Hippocampal formation (tissue), 2 donors: ENCODE data around the gene GRM1.

Experiments used
- DNase-seq, 2 donors: peaks; one replicate each; lab custom pipeline; 2025; lab: John Stamatoyannopoulos, UW

Gene GRM1

DNA sequence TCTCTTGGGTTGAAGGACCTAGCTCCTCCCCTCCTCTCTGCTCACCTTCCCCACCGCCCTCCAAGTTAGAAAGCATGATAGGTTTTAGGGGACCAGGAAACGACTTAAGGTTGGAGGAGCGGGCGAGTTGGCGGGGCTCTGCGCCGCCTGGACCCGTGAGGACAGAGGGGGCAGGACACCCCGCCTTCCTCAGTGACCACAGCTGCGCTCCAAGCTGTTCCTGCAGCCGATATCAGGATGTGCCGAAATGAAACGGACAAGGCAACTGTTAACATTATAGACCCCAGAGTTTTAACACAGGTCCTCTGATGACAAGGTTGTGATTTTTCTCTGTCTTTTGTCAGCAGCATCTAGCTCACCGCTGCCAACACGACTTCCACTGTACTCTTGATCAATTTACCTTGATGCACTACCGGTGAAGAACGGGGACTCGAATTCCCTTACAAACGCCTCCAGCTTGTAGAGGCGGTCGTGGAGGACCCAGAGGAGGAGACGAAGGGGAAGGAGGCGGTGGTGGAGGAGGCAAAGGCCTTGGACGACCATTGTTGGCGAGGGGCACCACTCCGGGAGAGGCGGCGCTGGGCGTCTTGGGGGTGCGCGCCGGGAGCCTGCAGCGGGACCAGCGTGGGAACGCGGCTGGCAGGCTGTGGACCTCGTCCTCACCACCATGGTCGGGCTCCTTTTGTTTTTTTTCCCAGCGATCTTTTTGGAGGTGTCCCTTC lies at the start of gene GRM1:
TSS of gene GRM1 (plus strand) at position 212 of the 722 bp plus-strand sequence. CDS start at position 668, 456 bp downstream.
- DNase-seq: no peak

DNA sequence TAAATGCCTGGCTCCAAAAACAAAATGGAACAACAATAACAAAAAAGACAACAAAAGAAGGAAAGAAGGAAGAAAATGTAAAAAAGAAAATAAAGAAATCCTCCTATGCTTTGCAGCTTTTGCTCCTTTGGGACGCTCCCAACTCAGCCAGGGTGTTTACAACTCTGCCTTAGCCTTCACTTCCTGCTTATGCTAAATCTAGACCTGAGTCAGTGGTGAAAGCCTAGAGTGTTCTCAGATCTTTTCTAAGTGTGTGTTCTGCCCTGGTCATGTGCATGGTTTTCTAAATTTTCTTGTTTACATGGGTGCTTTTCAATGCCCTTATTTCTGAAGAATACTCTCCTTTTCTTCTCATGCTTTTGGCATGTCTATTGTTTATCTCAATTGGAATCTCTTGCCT lies 19.5 kb upstream of the GRM1 start:
- no peak for DNase-seq

DNA sequence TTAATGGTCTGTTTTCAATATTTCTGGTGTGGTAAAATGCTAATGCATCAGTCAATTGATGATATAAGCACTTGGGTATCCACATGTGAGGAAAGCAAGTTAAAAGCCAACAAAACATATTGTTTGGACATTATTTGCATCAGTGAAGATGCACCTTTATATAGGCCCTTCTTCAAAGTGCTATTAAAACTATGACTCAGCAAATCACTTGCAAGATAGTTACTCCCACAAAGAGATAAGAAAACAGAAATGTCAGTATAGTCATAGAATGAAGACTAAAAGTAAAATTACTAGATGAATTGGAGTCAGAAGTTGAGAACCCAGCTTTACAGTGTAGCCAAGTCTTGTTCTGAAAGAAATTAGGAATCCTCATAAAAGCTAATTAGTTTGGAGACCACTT lies 14.6 kb upstream of the GRM1 start:
- no peak for DNase-seq

DNA sequence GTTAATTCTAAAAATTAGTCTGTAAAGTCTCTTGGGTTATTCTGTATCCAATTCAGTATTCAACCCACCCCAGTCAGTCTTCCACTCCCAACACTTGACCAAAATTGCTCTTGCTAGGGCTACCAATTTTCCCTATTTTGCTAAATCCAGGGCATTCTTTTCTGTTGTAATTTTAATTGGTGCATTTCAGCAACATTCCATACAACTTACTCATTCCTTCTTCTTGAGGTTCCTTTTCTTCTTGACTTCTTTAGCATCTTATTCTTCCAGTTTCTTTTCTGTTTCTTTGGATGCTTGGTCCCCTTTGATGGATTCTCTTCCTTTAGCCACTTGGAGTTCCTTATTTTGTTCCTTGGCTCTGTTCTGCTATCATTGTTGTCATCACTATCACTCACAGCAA lies 11.2 kb upstream of the GRM1 start:
- no peak for DNase-seq

DNA sequence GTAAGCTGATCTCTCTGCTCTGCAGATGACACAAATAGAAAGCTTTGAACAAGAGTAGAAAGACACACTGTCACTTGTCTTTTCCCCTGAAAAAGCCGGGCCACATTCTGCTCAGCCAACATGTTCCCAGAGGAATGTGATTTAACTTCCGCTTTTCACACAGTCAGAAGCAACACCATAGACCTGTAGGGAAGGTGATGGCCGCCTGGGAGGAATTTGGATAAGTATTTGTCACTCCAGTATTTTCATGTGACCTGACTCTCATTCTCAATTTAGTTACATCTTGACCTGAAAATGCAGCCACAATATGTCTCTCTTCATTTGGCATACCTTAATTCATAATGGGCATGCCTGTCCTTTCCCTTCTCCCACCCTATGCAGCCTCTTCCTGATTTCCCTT lies 2.0 kb upstream of the GRM1 start:
- DNase-seq: no peak

DNA sequence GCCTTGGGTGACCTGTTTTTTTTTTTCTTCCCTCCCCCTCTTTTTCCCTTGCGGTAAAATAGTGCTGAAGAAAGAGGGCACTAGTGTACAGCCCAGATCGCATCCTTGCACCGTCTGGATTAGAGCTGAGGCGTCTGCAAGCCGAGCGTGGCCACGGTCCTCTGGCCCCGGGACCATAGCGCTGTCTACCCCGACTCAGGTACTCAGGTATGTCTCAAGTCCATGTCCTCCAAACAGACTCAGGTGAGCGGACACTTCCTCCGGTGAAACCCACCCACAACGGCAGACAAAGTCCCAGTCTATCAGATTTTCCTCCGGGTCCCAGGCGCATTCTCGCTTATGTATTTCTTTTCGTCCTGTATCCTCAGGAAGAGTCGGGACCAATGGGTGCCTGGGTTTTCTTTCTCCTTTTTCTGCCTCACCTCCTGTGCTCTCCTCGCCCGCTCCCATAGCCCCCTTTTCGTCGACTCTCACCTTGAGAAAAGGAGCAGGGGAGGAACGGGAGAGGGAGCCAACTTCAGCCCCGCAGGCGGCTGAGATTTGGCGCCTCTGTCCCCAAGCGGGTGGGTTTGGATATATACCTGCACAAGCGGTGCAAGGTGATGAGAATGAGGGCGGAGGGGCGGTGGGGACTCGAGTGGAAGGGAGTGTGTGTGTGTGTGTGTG lies 1.1 kb upstream of the GRM1 start:
- DNase-seq: peak in 1 of 2 donors; percentile 25

DNA sequence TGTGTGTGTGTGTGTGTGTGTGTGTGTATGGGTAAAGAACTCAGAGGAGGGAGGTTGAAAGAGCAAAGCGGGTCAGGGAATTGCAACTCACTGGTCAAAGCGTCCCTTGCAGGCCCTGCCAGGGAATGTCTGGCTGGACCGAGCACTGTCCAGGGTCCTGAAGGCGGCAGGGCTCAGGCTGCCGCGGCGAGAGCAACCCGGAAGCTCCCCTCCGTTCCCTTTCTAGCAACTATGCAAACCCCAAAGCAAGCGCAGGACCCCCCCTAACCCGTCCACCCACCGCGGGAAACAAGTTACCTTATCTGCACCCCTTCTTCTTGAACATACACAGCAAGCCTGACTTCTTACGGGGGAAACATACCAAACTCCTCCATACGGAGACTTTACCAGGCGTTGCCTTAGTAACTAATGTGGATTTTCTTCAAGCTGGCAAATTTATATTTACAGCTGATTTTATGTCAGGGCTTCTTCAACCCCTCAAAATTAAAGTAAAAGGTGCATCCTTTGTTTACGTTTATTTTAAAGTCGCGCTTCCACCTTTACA lies 538 bp upstream of the GRM1 start:
- DNase-seq: peak in 1 of 2 donors; percentile 17

DNA sequence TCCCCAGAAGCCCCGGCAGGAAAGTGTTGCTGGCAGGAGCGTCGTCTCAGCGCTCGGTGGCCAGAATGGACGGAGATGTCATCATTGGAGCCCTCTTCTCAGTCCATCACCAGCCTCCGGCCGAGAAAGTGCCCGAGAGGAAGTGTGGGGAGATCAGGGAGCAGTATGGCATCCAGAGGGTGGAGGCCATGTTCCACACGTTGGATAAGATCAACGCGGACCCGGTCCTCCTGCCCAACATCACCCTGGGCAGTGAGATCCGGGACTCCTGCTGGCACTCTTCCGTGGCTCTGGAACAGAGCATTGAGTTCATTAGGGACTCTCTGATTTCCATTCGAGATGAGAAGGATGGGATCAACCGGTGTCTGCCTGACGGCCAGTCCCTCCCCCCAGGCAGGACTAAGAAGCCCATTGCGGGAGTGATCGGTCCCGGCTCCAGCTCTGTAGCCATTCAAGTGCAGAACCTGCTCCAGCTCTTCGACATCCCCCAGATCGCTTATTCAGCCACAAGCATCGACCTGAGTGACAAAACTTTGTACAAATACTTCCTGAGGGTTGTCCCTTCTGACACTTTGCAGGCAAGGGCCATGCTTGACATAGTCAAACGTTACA lies 817 bp downstream of the GRM1 start:
- DNase-seq: no peak

DNA sequence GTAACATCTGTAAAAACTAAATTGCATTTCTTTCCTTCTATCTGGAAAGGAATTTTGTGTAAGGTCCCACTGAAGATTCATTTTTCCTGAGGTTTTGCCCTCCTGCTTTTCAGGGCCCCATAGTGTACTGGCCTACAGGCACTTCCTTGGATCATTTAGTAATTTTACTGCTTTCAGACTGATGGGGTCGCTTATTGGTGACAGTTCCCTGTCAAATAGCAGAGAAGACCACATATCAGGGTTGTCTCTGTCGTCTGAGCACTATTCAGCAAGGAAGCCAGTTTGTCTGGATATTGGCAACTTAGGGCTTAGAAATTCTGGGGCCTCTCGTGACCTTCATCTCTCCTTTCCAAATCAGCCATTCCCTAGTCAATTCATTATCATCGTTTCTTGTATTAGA lies 3.5 kb downstream of the GRM1 start:
- no peak for DNase-seq

DNA sequence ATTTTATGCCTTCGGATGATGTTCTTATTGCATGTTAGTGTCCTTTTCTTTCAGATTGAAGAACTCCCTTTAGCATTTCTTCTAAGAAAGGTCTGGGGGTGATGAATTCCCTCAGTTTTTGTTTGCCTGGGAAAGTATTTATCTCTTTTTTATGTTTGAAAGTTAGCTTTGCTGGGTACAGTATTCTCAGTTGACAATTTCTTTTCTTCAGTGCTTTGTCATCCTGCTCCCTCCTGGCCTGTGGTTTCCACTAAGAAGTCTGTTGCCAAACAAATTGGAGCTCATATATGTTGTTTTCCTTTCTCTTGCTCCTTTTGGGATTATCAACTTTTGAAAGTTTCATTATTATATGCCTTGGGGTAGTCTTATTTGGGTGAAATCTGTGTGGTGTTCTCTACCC lies 11.5 kb downstream of the GRM1 start:
- DNase-seq: no peak

DNA sequence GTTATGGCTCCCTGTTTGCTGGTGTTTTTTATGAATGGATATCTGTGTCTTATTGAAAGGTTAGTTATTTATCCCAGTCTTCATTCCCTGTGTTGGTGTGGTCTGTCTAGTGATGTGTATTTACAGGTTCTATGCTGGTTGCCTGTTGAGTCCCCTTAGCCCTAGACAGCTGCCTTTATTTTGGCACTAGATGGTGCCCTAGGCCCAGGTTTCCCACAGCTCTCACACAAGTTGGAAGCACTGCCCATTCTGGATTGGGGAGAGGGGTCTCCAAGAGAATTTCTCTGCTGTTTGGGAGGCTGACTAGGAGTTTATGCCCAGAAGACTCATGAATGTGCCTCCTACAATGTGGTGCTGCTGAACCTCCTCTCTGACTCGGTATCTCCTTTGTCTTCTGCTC lies 12.4 kb downstream of the GRM1 start:
- no peak for DNase-seq

DNA sequence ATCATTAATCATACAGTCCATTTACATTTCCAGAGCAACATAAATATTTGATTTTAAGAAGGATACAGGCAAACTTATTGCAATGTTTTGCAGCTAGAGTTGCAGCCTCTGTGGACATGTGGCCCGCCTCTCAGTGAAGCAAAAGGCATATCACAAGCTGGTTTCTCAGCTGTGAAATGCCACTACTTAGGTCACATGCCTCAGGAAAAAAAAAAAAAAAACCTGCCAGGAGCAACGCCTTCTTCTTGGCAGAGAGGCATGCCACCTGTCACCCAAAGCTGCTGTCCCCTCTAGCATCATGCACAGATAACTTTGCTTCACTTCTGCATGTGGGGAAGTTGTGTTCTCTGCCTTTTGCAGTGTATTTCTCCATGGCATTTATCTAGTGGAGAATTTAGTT lies 18.5 kb downstream of the GRM1 start:
- peak in 1 of 2 donors; percentile 49 for DNase-seq

DNA sequence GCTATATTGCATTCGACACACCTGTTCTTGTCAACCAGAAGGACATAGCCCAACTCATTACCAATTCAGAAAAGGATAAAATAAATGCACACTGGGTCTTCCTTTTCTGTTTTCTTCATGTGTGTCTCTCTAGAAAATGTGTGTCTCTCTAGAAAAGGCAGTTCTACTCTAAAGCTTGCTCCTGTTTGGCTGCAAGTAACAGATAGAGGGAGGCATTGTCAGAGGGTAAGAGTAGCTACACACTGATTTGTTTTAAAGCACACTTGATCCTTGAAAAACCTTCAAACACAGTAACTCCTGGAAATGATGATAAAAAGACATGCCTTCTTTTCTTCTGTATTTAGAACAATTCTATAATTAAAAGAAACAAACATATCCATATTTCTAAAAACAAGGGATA lies 21.3 kb downstream of the GRM1 start:
- no peak for DNase-seq

DNA sequence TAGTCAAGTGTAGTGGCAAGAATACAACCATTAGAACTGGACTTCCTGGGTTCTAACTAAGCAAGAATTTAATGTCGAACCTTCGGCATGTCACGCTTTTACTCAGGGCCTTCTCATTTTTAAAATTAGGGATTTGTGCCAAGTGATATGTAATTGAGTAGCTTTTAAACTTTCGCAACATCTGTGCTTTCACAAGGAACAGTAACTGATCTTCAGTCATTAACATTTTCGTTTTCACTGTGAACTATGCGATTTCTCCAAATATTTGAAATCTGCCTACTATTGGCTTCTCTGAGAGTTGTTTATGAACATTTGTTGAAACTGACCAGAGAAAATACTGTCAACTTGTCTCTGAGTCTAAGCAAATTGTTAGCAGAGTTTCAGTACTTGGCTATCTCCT lies 27.6 kb downstream of the GRM1 start:
- no peak for DNase-seq

DNA sequence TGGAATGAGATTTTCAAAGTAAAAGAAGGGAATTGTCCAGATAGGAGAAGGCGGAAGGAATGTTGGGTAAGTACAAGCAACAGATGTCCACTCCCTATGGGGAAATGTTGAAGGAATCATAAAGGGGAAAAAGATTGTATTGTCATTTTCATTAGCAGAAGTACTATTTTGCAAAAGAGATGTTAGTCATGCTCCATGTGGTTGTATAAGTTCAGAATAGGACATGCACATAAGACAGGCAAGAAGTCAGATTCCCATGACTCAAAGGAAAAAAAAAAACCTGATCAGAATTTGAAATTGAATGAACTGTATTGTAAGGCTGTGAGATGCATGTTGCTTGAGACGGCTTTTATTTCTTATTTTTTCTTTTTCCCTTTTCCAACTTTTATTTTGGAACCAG lies 36.8 kb downstream of the GRM1 start:
- DNase-seq: no peak

DNA sequence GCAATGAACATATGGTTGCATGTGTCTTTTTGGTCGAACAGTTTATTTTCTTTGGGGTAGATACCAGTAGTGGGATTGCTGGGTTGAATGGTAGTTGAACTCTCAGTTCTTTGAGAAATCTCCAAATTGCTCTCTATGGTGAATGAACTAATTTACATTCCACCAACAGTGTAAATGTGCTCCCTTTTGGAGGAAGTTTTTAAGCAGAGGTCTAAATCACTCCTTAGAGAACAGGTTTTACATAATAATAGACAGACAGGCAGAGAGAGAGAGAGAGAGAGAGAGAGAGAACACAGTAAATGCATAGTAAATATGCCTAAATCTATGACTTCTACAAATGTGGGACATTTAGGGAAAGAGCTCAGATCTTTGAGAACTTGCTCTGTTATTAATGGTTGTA lies 37.6 kb downstream of the GRM1 start:
- DNase-seq: no peak

DNA sequence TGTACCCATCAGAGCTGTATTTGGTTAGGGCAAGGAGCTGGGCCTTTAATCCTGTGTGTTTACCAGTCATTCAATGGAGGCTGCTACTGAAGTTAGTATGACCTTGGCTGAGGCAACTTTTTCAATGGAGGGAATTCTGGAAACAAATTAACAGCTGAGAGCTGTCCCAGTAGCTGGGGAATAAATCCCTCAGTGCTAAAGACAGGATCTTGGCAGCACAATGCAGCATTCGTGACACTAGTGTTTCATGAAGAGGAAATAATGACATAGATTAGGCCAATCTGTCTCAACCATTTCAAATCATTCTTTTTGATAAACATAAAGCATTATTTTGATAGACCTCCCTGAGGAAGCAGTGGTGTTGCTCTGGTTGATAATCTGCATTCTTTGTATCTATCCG lies 42.9 kb downstream of the GRM1 start:
- no peak for DNase-seq

DNA sequence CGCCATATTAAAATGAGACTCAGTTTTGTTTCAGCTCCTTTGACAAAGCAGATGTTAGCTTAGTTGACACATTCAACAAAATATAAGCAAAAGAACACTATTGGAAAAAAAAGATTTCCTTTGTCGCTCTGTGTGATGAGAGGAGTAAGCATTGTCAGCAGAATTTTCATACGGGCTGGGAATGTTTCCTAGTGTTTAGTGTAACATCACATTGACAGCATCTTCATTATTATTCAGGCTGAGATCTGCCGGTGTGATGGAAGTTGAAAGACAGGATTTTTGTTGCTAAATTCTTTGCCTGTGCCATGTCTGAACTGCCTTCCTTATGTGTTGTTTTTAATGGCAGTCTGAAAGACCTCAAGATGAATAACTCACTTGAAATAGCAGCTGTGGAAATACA lies 49.1 kb downstream of the GRM1 start:
- DNase-seq: no peak

DNA sequence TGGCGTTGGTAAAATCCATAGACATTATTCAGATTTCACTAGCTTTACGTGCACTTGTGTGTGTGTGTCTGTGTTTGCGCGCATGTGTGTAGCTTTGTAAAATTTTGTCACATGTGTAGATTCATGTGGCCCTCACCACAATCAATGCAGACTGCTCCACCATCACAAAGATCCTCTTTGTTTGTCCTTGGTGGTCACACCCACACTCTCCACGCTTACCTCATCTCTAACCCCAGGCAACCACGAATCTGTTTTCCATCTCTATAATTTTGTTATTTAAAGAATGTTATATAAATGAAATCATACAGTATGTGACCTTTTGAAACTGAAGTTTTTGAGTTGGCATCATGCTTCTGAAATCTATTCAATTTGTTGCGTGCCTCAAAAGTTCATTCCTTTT lies 58.5 kb downstream of the GRM1 start:
- no peak for DNase-seq

DNA sequence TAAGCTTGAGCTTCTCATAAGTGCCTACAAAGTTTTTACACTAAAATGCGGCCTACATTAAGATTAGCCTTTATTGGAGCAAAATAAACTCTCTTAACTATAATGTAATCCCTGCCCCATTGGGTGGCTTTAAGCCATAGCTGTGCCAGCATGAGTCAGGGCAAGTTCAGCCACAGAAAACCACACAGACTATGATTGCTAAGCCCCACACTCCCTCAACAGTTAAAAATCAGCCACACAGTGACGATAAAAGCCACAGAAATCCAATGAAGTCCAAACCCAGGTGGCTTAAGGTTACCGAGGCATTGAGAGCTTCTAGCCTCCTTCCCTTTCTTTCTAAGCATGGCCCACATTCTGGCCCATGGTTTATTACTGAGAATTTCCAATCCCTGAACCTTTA lies 61.6 kb downstream of the GRM1 start:
- DNase-seq: no peak

DNA sequence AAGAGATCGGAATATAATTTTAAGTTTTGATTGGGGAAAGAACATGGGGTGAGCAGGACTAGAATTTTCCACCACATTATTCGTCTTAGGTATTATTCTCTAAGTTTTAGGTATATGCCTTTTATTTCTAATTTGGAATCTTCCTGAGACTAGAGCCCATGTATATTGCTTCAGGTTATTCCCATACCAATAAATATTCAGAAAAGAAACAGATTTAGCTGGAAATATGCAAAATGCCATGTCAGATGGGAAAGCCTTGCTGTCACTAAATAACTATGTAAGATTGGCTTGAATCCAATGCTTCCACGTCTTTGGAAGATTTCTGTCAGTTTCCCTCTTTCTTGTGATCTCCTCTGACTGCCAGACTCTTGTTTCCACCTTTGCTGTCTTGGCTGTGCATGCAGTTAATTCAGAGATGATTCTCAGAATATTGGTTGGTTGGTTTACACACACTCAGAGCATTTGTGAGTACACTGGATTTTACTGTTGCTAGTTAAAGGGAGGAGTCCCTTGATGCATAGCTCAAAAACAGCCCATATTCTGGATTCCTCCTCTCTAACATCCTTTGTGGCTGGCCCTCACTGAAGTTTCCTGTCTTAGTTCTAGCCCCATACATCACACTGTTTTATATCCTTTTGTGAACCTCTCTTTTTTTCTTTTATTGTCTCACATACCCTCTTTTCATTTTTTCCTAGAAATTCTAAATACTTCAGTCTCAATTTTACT lies 64.3 kb downstream of the GRM1 start:
- no peak for DNase-seq

DNA sequence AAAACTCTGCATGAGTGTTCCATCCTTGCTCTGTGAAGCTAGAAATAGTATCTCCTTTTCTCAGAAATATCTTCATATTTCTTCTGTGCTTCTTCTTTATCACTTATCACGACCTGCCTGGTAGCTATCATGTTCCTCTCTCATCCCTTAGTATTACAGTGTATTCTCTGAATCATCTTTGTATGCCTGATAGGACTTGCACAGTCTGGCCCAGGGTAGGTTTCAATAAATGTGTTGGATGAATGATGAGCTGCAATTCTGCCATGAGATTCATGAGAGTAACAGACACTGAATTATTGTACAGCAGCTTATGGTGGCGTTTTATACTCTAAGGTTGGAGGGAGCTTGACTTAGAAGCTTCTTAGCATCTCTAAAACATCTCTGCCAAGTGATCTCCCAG lies 66.6 kb downstream of the GRM1 start:
- no peak for DNase-seq
